ENCODE results near the gene SPA17.

Gene SPA17

DNA sequence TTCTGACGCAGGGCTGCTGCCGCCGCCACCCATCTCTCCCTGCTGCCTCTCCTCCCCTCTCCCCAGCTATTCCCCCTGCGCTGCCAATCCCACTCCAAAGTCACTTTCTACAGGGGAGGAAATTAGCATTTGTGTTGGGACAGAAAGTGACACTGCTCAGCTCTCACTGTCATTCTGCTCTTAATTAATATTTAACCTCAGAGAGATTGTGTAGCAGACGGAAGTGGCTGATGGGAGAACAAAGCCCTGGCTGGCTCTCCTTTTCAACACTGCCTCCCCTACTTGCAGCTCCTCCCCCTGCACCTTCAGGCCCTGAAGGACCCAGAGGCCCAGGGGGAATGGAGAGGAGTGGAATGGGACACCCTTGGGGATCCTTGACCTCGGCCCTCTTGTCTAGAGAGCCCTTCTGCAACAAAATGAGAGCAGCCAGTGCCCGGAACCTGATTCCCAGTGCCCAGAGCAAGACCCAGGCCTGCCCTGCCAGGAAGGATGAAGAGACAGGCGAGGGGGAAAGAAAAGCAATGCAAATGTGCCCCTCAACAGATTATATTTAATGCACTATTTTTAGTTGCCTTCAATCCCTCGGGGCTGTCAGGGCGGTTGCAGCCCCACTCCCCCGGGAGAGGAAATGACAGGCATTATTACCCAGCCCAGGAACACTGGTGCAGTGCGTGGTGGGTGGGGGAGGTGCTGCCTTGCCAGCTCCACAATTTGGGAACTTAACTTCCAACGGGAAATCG is 51.4 kb downstream of the SPA17 start:
- no peak for DNase-seq (ENCODE audit: low read depth in 2 of 2, low spot score in 1 of 2)

DNA sequence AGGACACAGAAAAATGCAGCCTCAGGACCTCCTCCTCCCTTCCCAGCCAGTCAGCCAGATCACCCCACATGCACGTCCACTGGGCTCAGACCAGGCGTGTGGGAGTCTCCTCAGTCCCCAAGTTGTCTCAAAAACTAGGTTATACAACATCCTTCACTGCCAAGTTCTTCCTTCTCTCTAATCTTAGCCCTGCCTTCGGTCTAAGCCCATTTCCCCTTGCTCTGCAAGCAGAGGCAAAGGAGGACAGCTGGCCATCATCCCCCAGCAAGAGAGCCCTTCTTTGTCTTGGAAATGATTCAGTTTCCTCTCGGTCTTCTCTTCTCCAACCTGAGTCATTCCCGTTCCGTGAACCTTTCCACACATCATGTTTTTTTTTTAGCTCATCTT is 52.0 kb downstream of the SPA17 start:
- no peak for DNase-seq (ENCODE audit: low read depth in 2 of 2, low spot score in 1 of 2)

DNA sequence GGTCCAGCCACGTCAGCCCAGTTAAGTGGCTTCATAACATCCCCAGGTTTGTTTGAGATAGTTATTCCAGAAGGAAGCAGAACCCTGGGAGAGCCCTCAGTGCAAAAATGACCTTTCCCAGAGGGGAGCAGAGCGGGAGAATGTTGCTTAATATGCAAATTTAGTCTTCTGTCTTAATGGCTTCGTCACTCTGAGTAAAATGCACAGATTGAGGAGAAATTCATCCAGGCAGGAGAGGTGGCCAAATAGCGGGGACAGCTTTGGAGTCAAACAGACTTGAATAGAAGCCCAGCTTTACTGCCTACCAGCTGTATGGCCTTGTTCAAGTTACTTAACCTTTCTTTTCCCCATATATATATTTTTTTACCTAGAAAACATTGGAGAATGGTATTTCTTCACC is 53.8 kb downstream of the SPA17 start:
- no peak for DNase-seq (ENCODE audit: low read depth in 2 of 2, low spot score in 1 of 2)

- no peak for DNase-seq (ENCODE audit: low read depth in 2 of 2, low spot score in 1 of 2)
Observed at GRCh38 chr11:124728134-124728533, 54.4 kb downstream of the SPA17 start.

- no peak for DNase-seq (ENCODE audit: low read depth in 2 of 2, low spot score in 1 of 2)
Observed at GRCh38 chr11:124729571-124729970, 55.9 kb downstream of the SPA17 start.

DNA sequence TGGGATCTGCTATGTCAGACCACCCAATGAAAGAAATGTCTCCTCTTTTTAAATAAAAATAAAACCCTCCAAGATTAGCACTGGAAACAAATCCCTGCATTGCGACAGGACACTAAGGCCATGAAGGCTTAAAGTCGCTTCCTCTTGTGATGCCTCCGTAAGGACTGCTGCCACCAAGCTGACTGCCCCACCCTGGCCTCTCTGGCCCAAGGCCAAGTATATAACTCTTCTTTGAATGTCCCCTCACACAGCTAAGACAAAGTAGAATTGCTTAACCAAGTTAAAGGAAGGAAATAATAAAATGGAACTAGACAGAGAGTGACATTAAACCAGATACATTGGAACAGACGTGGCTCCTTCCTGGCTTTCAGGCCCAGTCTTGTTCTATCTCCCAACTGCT is 58.5 kb downstream of the SPA17 start:
- DNase-seq (ENCODE audit: low read depth in 2 of 2, low spot score in 1 of 2) = no peak

DNA sequence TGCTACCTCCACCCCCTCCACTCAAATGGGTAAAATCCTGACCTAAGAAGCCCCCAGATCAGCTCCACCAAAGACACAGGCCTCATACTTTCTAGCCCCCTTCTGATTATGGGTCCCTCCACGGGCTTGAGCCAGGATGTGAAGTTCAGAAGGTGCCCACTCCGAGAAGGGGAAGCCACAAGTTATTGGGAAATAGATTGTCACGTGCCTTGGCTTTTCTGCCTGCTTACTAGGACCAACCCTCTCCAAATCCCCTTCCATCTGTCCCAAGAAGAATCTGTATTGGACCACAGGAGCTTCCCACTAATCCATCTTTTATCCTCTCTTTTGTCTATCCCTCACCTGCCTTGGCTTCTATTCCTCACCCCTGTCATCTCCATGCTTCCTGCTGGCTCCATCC is 63.0 kb downstream of the SPA17 start:
- DNase-seq (ENCODE audit: low read depth in 2 of 2, low spot score in 1 of 2) = no peak

DNA sequence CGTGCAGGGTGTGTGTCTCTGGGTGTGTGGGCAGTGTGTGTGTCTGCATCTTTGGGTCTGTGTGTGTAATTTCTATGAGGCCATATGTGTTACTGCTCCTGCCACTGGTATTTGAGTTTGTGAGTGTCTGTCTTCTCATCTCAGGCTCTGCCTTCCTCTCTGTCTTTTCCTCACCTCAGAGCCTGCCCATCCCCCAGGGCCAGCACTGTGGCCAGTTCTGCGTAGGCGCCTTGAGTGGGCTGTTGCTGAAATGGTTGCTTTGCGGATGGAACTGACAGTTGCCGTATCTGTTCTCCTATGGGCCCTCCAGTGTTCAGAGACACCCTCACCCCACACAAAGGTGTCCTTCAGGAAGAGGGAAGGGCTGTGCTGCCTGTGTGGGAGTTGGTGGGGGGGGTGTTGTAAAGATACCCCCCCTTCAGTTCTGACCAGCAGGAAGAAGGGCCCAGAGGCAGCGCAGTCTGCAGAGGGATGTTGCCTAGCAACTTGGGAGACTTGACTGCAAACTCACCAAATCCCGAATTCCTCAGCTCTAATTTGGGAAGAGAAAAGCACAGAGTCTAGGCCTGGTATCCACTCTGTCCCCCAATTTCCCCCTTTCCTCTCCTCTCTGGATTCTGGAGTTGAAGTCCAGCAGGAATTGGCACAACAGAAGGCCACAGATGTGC is 64.1 kb downstream of the SPA17 start:
- no peak for DNase-seq (ENCODE audit: low read depth in 2 of 2, low spot score in 1 of 2)

GRCh38 chr11:124738713-124739478 is 65.2 kb downstream of the SPA17 start:
- DNase-seq (ENCODE audit: low read depth in 2 of 2, low spot score in 1 of 2) = no peak

DNA sequence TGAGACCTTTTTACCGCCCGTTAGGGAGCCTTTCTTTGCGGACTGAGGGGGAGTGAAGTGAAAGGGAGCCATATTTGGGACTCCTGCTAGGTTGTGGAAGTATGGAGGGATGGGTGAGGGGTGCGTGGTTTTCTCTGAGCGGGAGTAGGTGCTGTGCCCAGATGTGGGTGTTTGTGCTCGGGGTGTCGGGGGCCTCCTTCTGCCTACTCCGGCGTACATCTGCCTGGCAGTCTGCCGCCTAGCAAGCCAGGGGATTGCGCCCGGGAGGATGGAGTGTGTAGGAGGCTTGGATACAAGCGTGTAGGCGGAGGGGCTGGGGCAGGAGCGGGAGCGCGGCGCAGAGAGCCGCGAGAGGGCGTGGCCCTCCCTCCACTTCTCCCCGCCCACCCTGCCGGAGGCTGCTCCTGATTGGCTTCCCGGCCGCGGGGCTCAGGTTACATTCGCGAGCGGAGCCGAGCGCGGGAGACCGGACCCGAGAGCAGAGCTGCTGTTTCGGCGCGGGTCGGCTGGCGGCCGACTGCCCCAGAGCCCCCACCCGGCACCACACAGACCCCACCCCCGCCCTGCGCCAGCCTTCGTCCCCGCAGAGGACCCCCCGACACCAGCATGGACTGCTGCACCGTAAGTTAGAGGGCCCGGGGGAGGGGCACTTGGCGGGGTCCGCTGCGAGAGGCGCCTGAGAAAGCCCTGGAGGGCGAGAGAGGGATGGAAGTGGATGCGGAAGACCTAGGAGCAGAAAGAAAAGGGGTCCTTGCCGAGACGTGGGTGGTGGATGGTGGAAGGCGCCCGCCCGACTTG is 66.0 kb downstream of the SPA17 start, which contains the start of gene NRGN:
Gene NRGN (plus strand): TSS at position 464 of the 798 bp plus-strand sequence. CDS start 143 bp downstream, at position 607.
- peak; percentile 52 to 59 for DNase-seq (ENCODE audit: low read depth in 2 of 2, low spot score in 1 of 2)

GRCh38 chr11:124740277-124740882 is 66.7 kb downstream of the SPA17 start:
- no peak for DNase-seq (ENCODE audit: low read depth in 2 of 2, low spot score in 1 of 2)

- DNase-seq (ENCODE audit: low read depth in 2 of 2, low spot score in 1 of 2) = no peak
Observed at GRCh38 chr11:124742555-124742954, 68.9 kb downstream of the SPA17 start.

DNA sequence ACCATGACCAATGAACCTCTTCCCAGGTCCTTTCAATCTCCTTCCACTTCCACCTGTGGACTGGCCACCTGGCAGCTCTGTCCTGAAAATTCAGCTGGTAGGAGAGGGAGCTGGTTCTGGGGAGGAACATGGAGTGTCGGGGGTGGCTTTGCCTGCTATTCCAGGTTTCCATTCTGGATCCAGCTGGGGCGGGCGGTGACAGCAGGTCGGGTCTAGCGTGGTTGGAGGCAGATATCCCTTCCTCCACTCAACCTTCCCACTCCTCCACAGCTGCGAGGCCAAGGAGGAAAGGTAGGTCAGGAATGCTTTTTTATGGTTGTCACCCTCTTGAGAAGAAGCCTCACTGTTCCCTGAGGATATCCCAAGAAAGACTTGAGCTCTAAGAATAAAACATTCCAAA is 69.3 kb downstream of the SPA17 start:
- no peak for DNase-seq (ENCODE audit: low read depth in 2 of 2, low spot score in 1 of 2)

DNA sequence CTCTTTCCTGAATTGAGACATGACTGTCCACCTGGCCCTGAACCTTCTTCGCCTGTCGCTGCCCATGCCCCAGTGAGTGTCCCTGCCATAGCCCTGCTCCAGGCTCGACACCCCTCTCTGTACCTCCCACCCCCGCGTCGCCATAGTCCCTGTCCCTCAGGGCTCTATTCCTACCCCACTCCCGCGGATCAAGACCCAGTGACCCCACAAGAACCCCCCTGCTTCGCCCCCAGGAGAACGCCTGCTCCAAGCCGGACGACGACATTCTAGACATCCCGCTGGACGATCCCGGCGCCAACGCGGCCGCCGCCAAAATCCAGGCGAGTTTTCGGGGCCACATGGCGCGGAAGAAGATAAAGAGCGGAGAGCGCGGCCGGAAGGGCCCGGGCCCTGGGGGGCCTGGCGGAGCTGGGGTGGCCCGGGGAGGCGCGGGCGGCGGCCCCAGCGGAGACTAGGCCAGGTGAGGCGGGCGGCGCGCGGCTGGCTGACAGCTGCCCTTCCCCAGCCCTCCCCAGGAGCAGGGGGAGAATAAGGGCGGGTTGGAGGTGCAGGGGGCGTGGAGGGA is 71.6 kb downstream of the SPA17 start:
- DNase-seq (ENCODE audit: low read depth in 2 of 2, low spot score in 1 of 2) = no peak

DNA sequence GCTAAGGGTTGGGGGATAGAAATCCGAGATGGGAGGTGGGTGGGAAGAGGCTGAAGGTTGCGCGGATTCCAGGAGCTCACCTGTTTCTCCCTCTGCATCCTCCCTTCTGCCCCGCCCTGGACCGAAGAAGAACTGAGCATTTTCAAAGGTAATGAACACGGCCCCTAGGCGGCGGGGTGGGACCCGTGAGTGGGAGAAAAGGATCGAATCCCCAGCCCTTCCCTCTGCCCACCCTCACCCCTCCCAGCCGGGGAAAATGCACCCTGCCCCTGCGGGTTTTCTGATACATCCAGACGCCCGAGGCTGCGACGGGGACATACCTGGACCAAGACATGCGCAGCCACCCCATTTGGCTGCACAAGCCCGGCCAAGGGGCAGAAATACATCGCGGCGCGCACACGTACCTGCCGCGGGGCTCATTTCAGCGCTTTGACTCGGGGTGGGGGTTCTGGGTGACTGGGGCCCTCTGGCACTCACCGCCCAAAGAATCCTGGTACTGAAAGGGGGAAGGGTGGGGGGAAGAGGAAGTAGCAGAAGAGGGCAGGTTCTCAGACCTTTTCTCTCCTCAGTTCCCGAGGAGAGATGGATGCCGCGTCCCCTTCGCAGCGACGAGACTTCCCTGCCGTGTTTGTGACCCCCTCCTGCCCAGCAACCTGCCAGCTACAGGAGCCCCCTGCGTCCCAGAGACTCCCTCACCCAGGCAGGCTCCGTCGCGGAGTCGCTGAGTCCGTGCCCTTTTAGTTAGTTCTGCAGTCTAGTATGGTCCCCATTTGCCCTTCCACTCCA is 72.3 kb downstream of the SPA17 start:
- no peak for DNase-seq (ENCODE audit: low read depth in 2 of 2, low spot score in 1 of 2)

DNA sequence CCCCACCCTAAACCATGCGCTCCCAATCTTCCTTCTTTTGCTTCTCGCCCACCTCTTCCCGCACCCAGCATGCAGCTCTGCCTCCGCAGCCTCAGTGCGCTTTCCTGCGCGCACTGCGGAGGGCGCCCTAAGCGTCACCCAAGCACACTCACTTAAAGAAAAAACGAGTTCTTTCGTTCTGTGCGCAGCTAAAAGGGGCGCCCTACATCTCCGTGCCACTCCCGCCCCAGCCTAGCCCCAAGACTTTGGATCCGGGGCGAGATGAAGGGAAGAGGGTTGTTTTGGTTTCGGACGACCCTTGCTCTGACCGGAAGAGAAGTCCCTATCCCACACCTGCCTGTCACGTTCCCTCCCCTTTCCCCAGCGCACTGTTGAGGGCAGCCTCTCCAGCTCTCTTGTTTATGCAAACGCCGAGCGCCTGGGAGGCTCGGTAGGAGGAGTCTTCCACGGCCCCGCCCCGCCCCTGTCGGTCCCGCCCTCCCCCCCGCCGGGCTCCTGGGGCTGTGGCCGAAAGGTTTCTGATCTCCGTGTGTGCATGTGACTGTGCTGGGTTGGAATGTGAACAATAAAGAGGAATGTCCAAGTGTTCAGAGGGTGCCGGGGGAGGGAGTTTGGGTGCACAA is 73.0 kb downstream of the SPA17 start:
- peak; percentile 43 to 49 for DNase-seq (ENCODE audit: low read depth in 2 of 2, low spot score in 1 of 2)

All from stimulated activated CD8-positive, alpha-beta memory T cell treated with anti-CD3 and anti-CD28 coated beads, Interleukin-4, amount 100 ng/mL, for 4 hours (primary cell).